ENCODE data around the gene SLC25A13.

The SLC25A13 gene

GRCh38 chr7:96182424-96183158 is 139.3 kb downstream of the SLC25A13 start:
- no peak overlapping the region for H3K4me3 ChIP-seq (ENCODE audit: low read depth, low read length)
- TF ChIP-seq CTCF (IDR thresholded peaks at IDR 0.05; ENCODE audit: borderline replicate concordance, insufficient read depth, low read depth, low read length), result no peak

- no peak for TF ChIP-seq CTCF (IDR thresholded peaks at IDR 0.05; ENCODE audit: borderline replicate concordance, insufficient read depth, low read depth, low read length)
- H3K4me3 ChIP-seq (ENCODE audit: low read depth, low read length), result no peak overlapping the region
These were observed 140.7 kb downstream of the SLC25A13 start for GRCh38 chr7:96181174-96181573.

GRCh38 chr7:96179837-96180236 is 142.1 kb downstream of the SLC25A13 start:
- H3K4me3 ChIP-seq (ENCODE audit: low read depth, low read length), result no peak overlapping the region
- no peak for TF ChIP-seq CTCF (IDR thresholded peaks at IDR 0.05; ENCODE audit: borderline replicate concordance, insufficient read depth, low read depth, low read length)

- TF ChIP-seq CTCF (IDR thresholded peaks at IDR 0.05; ENCODE audit: borderline replicate concordance, insufficient read depth, low read depth, low read length), result no peak
These were observed 142.6 kb downstream of the SLC25A13 start for GRCh38 chr7:96179341-96179740.

GRCh38 chr7:96178581-96178980 is 143.3 kb downstream of the SLC25A13 start:
- no peak for TF ChIP-seq CTCF (IDR thresholded peaks at IDR 0.05; ENCODE audit: borderline replicate concordance, insufficient read depth, low read depth, low read length)
- H3K4me3 ChIP-seq (ENCODE audit: low read depth, low read length), result no peak overlapping the region

More at GRCh38 chr7:96179341-96179740, 142.6 kb downstream of the SLC25A13 start:
- no peak overlapping the region for H3K4me3 ChIP-seq (ENCODE audit: low read depth, low read length)

GRCh38 chr7:96177353-96177752 is 144.5 kb downstream of the SLC25A13 start:
- TF ChIP-seq CTCF (IDR thresholded peaks at IDR 0.05; ENCODE audit: borderline replicate concordance, insufficient read depth, low read depth, low read length), result no peak

GRCh38 chr7:96174812-96175211 is 147.1 kb downstream of the SLC25A13 start:
- TF ChIP-seq CTCF (IDR thresholded peaks at IDR 0.05; ENCODE audit: borderline replicate concordance, insufficient read depth, low read depth, low read length), result no peak
- no peak overlapping the region for H3K4me3 ChIP-seq (ENCODE audit: low read depth, low read length)

More at GRCh38 chr7:96177353-96177752, 144.5 kb downstream of the SLC25A13 start:
- no peak overlapping the region for H3K4me3 ChIP-seq (ENCODE audit: low read depth, low read length)

Data from GM12875 (cell line).